BLaER1 (cell line): ENCODE data around the gene LUZP1.

Source experiments
- H3K27ac ChIP-seq: shearing (Covaris generic); formaldehyde crosslinking; 2 replicates; pipeline ENCODE4 v1.8.1; 2022
- H3K27me3 ChIP-seq: shearing (Covaris generic); formaldehyde crosslinking; 2 replicates; pipeline ENCODE4 v1.8.1; 2022
- H3K36me3 ChIP-seq: shearing (Covaris generic); formaldehyde crosslinking; 2 replicates; pipeline ENCODE4 v1.8.1; 2022
- H3K4me1 ChIP-seq: shearing (Covaris generic); formaldehyde crosslinking; 2 replicates; pipeline ENCODE4 v1.8.1; 2022
- H3K4me2 ChIP-seq: shearing (Covaris generic); formaldehyde crosslinking; 2 replicates; pipeline ENCODE4 v1.8.1; 2022
- H3K4me3 ChIP-seq: shearing (Covaris generic); formaldehyde crosslinking; 2 replicates; pipeline ENCODE4 v1.8.1; 2022
- H3K9ac ChIP-seq: shearing (Covaris generic); formaldehyde crosslinking; 2 replicates; pipeline ENCODE4 v1.8.1; 2022
- H3K9me3 ChIP-seq: shearing (Covaris generic); formaldehyde crosslinking; 2 replicates; pipeline ENCODE4 v1.8.1; 2022
- H4K20me1 ChIP-seq: shearing (Covaris generic); formaldehyde crosslinking; 2 replicates; pipeline ENCODE4 v1.8.1; 2022
- Cebpa-rat ChIP-seq: shearing (Covaris generic); IDR thresholded peaks from 2 replicates; pipeline ENCODE4 v1.8.1; 2022

LUZP1 gene

GRCh38 chr1:23110391-23110790 lies 58.3 kb downstream of the LUZP1 start:
- H3K4me1 ChIP-seq, result peaks cover 42% of the 10 kb centered on the region
- H3K36me3 ChIP-seq, result peaks cover 41% of the 10 kb centered on the region
- TF ChIP-seq Cebpa-rat, result no peak
- no peak overlapping the region for H3K4me2 ChIP-seq
- peaks cover 96% of the 10 kb centered on the region for H4K20me1 ChIP-seq
- H3K27me3 ChIP-seq, result no peaks in the 10 kb centered on the region
- H3K27ac ChIP-seq, result no peak overlapping the region
- no peak overlapping the region for H3K9ac ChIP-seq
- H3K4me3 ChIP-seq, result no peak overlapping the region
- no peaks in the 10 kb centered on the region for H3K9me3 ChIP-seq

GRCh38 chr1:23108918-23109533 lies 59.6 kb downstream of the LUZP1 start:
- no peak overlapping the region for H3K4me2 ChIP-seq
- H3K9me3 ChIP-seq, result no peaks in the 10 kb centered on the region
- H3K27me3 ChIP-seq, result no peaks in the 10 kb centered on the region
- H3K9ac ChIP-seq, result no peak overlapping the region
- H4K20me1 ChIP-seq, result peaks cover 96% of the 10 kb centered on the region
- peaks cover 54% of the 10 kb centered on the region for H3K36me3 ChIP-seq
- no peak overlapping the region for H3K27ac ChIP-seq
- no peak for TF ChIP-seq Cebpa-rat
- peaks cover 32% of the 10 kb centered on the region for H3K4me1 ChIP-seq
- no peak overlapping the region for H3K4me3 ChIP-seq

GRCh38 chr1:23103001-23103889 lies 65.4 kb downstream of the LUZP1 start:
- Histone ChIP-seq H3K36me3 (peaks cover 43% of the 10 kb centered on the region), H3K9me3 (no peaks in the 10 kb centered on the region), H3K9ac (no peak overlapping the region), H3K27ac (no peak overlapping the region), H3K4me3 (no peak overlapping the region), H4K20me1 (peaks cover 90% of the 10 kb centered on the region), H3K4me2 (0 out of 2 replicates have a peak overlapping the region, but pooled peaks have one; percentile 56), H3K4me1 (peaks cover 54% of the 10 kb centered on the region), H3K27me3 (no peaks in the 10 kb centered on the region)
- TF ChIP-seq Cebpa-rat, result no peak

GRCh38 chr1:23102289-23102688 lies 66.4 kb downstream of the LUZP1 start:
- peaks cover 90% of the 10 kb centered on the region for H4K20me1 ChIP-seq
- H3K4me3 ChIP-seq, result no peak overlapping the region
- no peak overlapping the region for H3K9ac ChIP-seq
- H3K9me3 ChIP-seq, result no peaks in the 10 kb centered on the region
- H3K4me1 ChIP-seq, result peaks cover 54% of the 10 kb centered on the region
- H3K4me2 ChIP-seq, result peak overlapping the region; percentile 56
- no peak overlapping the region for H3K27ac ChIP-seq
- no peak for TF ChIP-seq Cebpa-rat
- no peaks in the 10 kb centered on the region for H3K27me3 ChIP-seq
- peaks cover 38% of the 10 kb centered on the region for H3K36me3 ChIP-seq

GRCh38 chr1:23101887-23102286 lies 66.8 kb downstream of the LUZP1 start:
- no peak overlapping the region for H3K4me3 ChIP-seq
- H3K36me3 ChIP-seq, result peaks cover 38% of the 10 kb centered on the region
- no peak overlapping the region for H3K27ac ChIP-seq
- H4K20me1 ChIP-seq, result peaks cover 93% of the 10 kb centered on the region
- no peaks in the 10 kb centered on the region for H3K27me3 ChIP-seq
- peak overlapping the region; percentile 56 for H3K4me2 ChIP-seq
- H3K9me3 ChIP-seq, result no peaks in the 10 kb centered on the region
- H3K9ac ChIP-seq, result no peak overlapping the region
- H3K4me1 ChIP-seq, result peaks cover 54% of the 10 kb centered on the region
- TF ChIP-seq Cebpa-rat, result no peak

GRCh38 chr1:23101101-23101827 lies 67.4 kb downstream of the LUZP1 start:
- no peak overlapping the region for H3K9ac ChIP-seq
- H3K27me3 ChIP-seq, result no peaks in the 10 kb centered on the region
- no peak overlapping the region for H3K4me3 ChIP-seq
- no peak for TF ChIP-seq Cebpa-rat
- peaks cover 93% of the 10 kb centered on the region for H4K20me1 ChIP-seq
- no peaks in the 10 kb centered on the region for H3K9me3 ChIP-seq
- no peak overlapping the region for H3K27ac ChIP-seq
- peaks cover 38% of the 10 kb centered on the region for H3K36me3 ChIP-seq
- H3K4me1 ChIP-seq, result peaks cover 54% of the 10 kb centered on the region
- H3K4me2 ChIP-seq, result peak overlapping the region; percentile 56

- H3K4me1 ChIP-seq, result peaks cover 54% of the 10 kb centered on the region
- peak overlapping the region; percentile 39; the same call in 1 of the 2 replicates for H3K27ac ChIP-seq
Measured at GRCh38 chr1:23100074-23100748, 68.4 kb downstream of the LUZP1 start.

GRCh38 chr1:23099171-23099536 lies 69.5 kb downstream of the LUZP1 start:
- Histone ChIP-seq H4K20me1 (peaks cover 90% of the 10 kb centered on the region), H3K36me3 (peaks cover 28% of the 10 kb centered on the region), H3K27ac (no peak overlapping the region), H3K4me2 (peak overlapping the region; percentile 37; the same call in 1 of the 2 replicates), H3K4me1 (peaks cover 51% of the 10 kb centered on the region), H3K9me3 (no peaks in the 10 kb centered on the region), H3K9ac (no peak overlapping the region), H3K4me3 (no peak overlapping the region), H3K27me3 (no peaks in the 10 kb centered on the region)
- no peak for TF ChIP-seq Cebpa-rat

More at GRCh38 chr1:23100074-23100748, 68.4 kb downstream of the LUZP1 start:
- H3K9ac ChIP-seq, result peak overlapping the region; percentile 20; the same call in 1 of the 2 replicates
- H3K4me3 ChIP-seq, result no peak overlapping the region
- H3K9me3 ChIP-seq, result no peaks in the 10 kb centered on the region
- H3K4me2 ChIP-seq, result peak overlapping the region; percentile 56
- no peaks in the 10 kb centered on the region for H3K27me3 ChIP-seq
- peaks cover 91% of the 10 kb centered on the region for H4K20me1 ChIP-seq
- H3K36me3 ChIP-seq, result peaks cover 34% of the 10 kb centered on the region
- TF ChIP-seq Cebpa-rat, result peak; percentile 95

- Histone ChIP-seq H3K4me2 (peak overlapping the region; percentile 37; the same call in 1 of the 2 replicates), H3K27ac (no peak overlapping the region), H3K27me3 (no peaks in the 10 kb centered on the region), H3K4me3 (no peak overlapping the region), H3K4me1 (peaks cover 48% of the 10 kb centered on the region), H4K20me1 (peaks cover 88% of the 10 kb centered on the region), H3K9ac (no peak overlapping the region), H3K9me3 (no peaks in the 10 kb centered on the region), H3K36me3 (peaks cover 29% of the 10 kb centered on the region)
- TF ChIP-seq Cebpa-rat, result no peak
Measured at GRCh38 chr1:23098463-23099170, 70.0 kb downstream of the LUZP1 start.
